PC-9 (cell line): ENCODE data around the gene ACTR1A. TPM values are rescaled to one million over a fixed set of nuclear protein-coding genes. Genes with fewer than 3 reads are reported as not detected.

Source experiments
- BruUV-seq: library from RNA; stranded (reverse); fragments of 400-500 nt; replicated peaks from 2 replicates; lab custom pipeline; 2021; lab: Mats Ljungman, UMichigan
- CTCF ChIA-PET: fragments of 300-600 bp; sonication (Branson Sonifier 250); formaldehyde crosslinking; loops from one replicate; lab custom pipeline; 2022; ENCODE audit warnings: antibody characterized with exemption; lab: Charles Lee
- POLR2A ChIA-PET: fragments of 300-600 bp; sonication (Branson Sonifier 250); formaldehyde crosslinking; loops from one replicate; lab custom pipeline; 2022; ENCODE audit warnings: antibody characterized with exemption; ENCODE audit not compliant: unreplicated experiment; lab: Charles Lee
- DNase-seq, 2 experiments: peaks; one replicate each; pipeline versions ENCODE4 v3.0.0 to v3.0.0-alpha.2; 2015 to 2022; ENCODE audit warnings: mixed read lengths in 1 of 2
- H2AFZ ChIP-seq: fragments of 200-600 bp; sonication (generic); 2 replicates; pipeline ENCODE4 v1.8.1; 2017; ENCODE audit warnings: antibody characterized with exemption
- H3F3A ChIP-seq: fragments of 200-600 bp; sonication (generic); 2 replicates; pipeline ENCODE4 v1.8.1; 2017; ENCODE audit warnings: antibody characterized with exemption, mild to moderate bottlenecking, low read depth; ENCODE audit not compliant: insufficient read depth
- H3K27ac ChIP-seq: fragments of 200-600 bp; sonication (generic); 2 replicates; pipeline ENCODE4 v1.6.1; 2016; ENCODE audit warnings: mixed run types
- H3K27me3 ChIP-seq: fragments of 200-600 bp; sonication (generic); 2 replicates; pipeline ENCODE4 v1.6.1; 2016; ENCODE audit warnings: low read depth, mixed run types; ENCODE audit not compliant: insufficient read depth
- H3K36me3 ChIP-seq: fragments of 200-600 bp; sonication (generic); 2 replicates; pipeline ENCODE4 v1.6.1; 2016; ENCODE audit warnings: low read depth, mixed run types
- H3K4me1 ChIP-seq: fragments of 200-600 bp; sonication (generic); replicated peaks from 2 replicates; pipeline ENCODE4 v1.6.1; 2016; ENCODE audit warnings: mixed run types; ENCODE audit not compliant: insufficient read depth
- H3K4me2 ChIP-seq: fragments of 200-600 bp; sonication (generic); 2 replicates; pipeline ENCODE4 v1.6.1; 2017; ENCODE audit warnings: mixed run types
- H3K4me3 ChIP-seq: fragments of 200-600 bp; sonication (generic); 2 replicates; pipeline ENCODE4 v1.6.1; 2016; ENCODE audit warnings: mixed run types
- H3K79me2 ChIP-seq: fragments of 200-600 bp; sonication (generic); 2 replicates; pipeline ENCODE4 v1.6.1; 2017; ENCODE audit warnings: low read depth, mixed run types
- H3K9me2 ChIP-seq: fragments of 200-600 bp; sonication (generic); 2 replicates; pipeline ENCODE4 v1.8.1; 2017; ENCODE audit warnings: mild to moderate bottlenecking; ENCODE audit not compliant: insufficient read depth
- H3K9me3 ChIP-seq: fragments of 200-600 bp; sonication (generic); 2 replicates; pipeline ENCODE4 v1.8.1; 2016; ENCODE audit warnings: low read depth; ENCODE audit not compliant: insufficient read depth
- H4K20me1 ChIP-seq: fragments of 200-600 bp; sonication (generic); 2 replicates; pipeline ENCODE4 v1.8.1; 2017; ENCODE audit not compliant: insufficient read depth
- EZH2 ChIP-seq: fragments of 200-600 bp; sonication (generic); IDR thresholded peaks from 2 replicates; pipeline ENCODE4 v1.8.0; 2017; ENCODE audit warnings: antibody characterized with exemption, low read depth
- intact Hi-C: fragments of 100-400 bp; cut with micrococcal nuclease; formaldehyde crosslinking; loops from one replicate; pipeline ENCODE4 v1.10.0; 2022; ENCODE audit not compliant: unreplicated experiment
- total RNA-seq: library from RNA; stranded (reverse); gene quantifications from 2 replicates; pipeline ENCODE4 v1.2.3, GENCODE V29; 2021
- TF ChIP-seq, protein P1 (sequence below): fragments of 200-600 bp; sonication (generic); conservative IDR thresholded peaks from 2 replicates; pipeline ENCODE4 v1.6.1; 2017; ENCODE audit warnings: mixed run types, antibody characterized with exemption, mild to moderate bottlenecking, moderate library complexity

Gene ACTR1A
- total RNA-seq, 1 experiment from 2014 or later: 29.4 TPM

GRCh38 chr10:102542800-102543418 lies 40.4 kb upstream of the ACTR1A start:
- intact Hi-C loops: no loop called here
- Histone ChIP-seq H2AFZ (no peak overlapping the region), H3K9me2 (no peaks in the 10 kb centered on the region)

DNA sequence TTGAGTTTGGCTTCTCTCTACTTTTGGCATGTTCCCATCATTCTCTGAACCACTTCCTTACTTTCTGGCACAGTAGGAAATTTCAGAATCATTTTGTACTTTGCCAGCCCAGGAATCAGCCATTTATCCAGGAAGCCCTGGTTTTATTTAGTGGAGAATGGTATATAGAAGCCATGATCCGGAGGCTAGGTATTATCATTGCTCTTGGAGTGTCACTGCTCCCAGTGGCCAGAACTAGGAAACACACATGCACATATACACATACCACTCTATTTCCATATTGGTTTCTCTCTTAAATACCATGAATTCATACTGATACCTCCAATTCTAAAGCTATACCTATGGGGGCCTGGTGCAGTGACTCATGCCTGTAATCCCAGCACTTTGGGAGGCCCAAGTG lies 37.5 kb upstream of the ACTR1A start:
- H3K9me2 ChIP-seq: no peaks in the 10 kb centered on the region
- no peaks in the 10 kb centered on the region for H3K4me1 ChIP-seq
- H3K4me2 ChIP-seq: no peak overlapping the region
- H3K36me3 ChIP-seq: no peaks in the 10 kb centered on the region
- no peaks in the 10 kb centered on the region for H3K27me3 ChIP-seq
- H3K27ac ChIP-seq: no peak overlapping the region
- H4K20me1 ChIP-seq: no peaks in the 10 kb centered on the region
- TF ChIP-seq, protein P1, sequence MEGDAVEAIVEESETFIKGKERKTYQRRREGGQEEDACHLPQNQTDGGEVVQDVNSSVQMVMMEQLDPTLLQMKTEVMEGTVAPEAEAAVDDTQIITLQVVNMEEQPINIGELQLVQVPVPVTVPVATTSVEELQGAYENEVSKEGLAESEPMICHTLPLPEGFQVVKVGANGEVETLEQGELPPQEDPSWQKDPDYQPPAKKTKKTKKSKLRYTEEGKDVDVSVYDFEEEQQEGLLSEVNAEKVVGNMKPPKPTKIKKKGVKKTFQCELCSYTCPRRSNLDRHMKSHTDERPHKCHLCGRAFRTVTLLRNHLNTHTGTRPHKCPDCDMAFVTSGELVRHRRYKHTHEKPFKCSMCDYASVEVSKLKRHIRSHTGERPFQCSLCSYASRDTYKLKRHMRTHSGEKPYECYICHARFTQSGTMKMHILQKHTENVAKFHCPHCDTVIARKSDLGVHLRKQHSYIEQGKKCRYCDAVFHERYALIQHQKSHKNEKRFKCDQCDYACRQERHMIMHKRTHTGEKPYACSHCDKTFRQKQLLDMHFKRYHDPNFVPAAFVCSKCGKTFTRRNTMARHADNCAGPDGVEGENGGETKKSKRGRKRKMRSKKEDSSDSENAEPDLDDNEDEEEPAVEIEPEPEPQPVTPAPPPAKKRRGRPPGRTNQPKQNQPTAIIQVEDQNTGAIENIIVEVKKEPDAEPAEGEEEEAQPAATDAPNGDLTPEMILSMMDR: peak; percentile 45
- TF ChIP-seq EZH2: no peak
- POLR2A ChIA-PET: no interaction called here
- H3K9me3 ChIP-seq: no peaks in the 10 kb centered on the region
- intact Hi-C loops: no loop called here
- no peaks in the 10 kb centered on the region for H3K79me2 ChIP-seq
- no TSS peak for BruUV-seq
- H2AFZ ChIP-seq: no peak overlapping the region
- no peak overlapping the region for H3K4me3 ChIP-seq
- CTCF ChIA-PET: no interaction called here
- no peak for DNase-seq
- H3F3A ChIP-seq: no peaks in the 10 kb centered on the region

More at GRCh38 chr10:102542800-102543418, 40.4 kb upstream of the ACTR1A start:
- Histone ChIP-seq H4K20me1 (no peaks in the 10 kb centered on the region), H3K27ac (no peak overlapping the region), H3K4me2 (no peak overlapping the region), H3F3A (no peaks in the 10 kb centered on the region), H3K4me3 (no peak overlapping the region), H3K79me2 (no peaks in the 10 kb centered on the region), H3K27me3 (no peaks in the 10 kb centered on the region), H3K4me1 (no peaks in the 10 kb centered on the region), H3K9me3 (no peaks in the 10 kb centered on the region), H3K36me3 (no peaks in the 10 kb centered on the region)
- BruUV-seq: no TSS peak
- POLR2A ChIA-PET: no interaction called here
- DNase-seq: no peak
- TF ChIP-seq, protein P1: no peak
- no peak for TF ChIP-seq EZH2
- CTCF ChIA-PET: no interaction called here

GRCh38 chr10:102538811-102539210 lies 36.3 kb upstream of the ACTR1A start:
- no peaks in the 10 kb centered on the region for H3K9me2 ChIP-seq
- intact Hi-C loops: no loop called here
- H3F3A ChIP-seq: no peaks in the 10 kb centered on the region
- no peak overlapping the region for H3K4me2 ChIP-seq
- no peaks in the 10 kb centered on the region for H3K36me3 ChIP-seq
- no TSS peak for BruUV-seq
- TF ChIP-seq, protein P1: no peak
- no peak for TF ChIP-seq EZH2
- no peaks in the 10 kb centered on the region for H4K20me1 ChIP-seq
- no peaks in the 10 kb centered on the region for H3K9me3 ChIP-seq
- H3K79me2 ChIP-seq: no peaks in the 10 kb centered on the region
- no peak overlapping the region for H3K4me3 ChIP-seq
- DNase-seq: no peak
- H2AFZ ChIP-seq: no peak overlapping the region
- H3K4me1 ChIP-seq: no peaks in the 10 kb centered on the region
- POLR2A ChIA-PET: no interaction called here
- CTCF ChIA-PET: no interaction called here
- H3K27ac ChIP-seq: no peak overlapping the region
- no peaks in the 10 kb centered on the region for H3K27me3 ChIP-seq
